ENCODE results near the gene USP3.
"Not testable (repeated sequence)": the region's sequence is repeated elsewhere in the genome, so short reads cannot be mapped to it uniquely, and the experiment has no call there.

Gene USP3

DNA sequence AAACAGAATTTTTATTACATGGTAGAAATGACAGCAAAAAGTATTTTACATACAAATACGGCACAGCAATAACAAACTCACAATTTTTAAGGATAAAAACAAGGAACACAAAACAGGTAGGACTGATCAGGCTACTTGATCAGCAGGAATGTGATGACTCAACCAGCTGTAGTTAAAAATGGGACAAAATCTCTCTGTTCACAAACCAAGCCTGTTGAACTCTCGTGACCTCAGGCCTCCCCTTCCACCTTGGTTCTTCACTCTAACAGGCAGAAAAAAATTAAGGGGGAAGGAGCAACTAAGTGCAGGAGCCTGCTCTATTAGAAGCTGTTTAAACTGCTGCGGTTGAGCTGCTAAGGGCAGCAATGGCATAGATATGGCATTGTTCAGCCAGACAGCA, 111.5 kb downstream of the USP3 start:
- no peak overlapping the region for H3K27ac ChIP-seq (ENCODE audit: insufficient read depth, low read length, poor library complexity, severe bottlenecking)
- no peaks in the 10 kb centered on the region for H3K9me3 ChIP-seq (ENCODE audit: control insufficient read depth, low read length)
- peaks cover 5% of the 10 kb centered on the region for H3K4me1 ChIP-seq (ENCODE audit: control insufficient read depth, insufficient read depth, low read length, poor library complexity, severe bottlenecking)
- no peak overlapping the region for H3K4me3 ChIP-seq (ENCODE audit: insufficient read depth, low read depth, low read length, poor library complexity, severe bottlenecking)
- H3K27me3 ChIP-seq (replicated peaks; ENCODE audit: control insufficient read depth, insufficient read depth, low read length, poor library complexity, severe bottlenecking): no peaks in the 10 kb centered on the region
- DNase-seq: no peak
- H3K36me3 ChIP-seq (ENCODE audit: control insufficient read depth, insufficient read depth, low read length): peaks cover 29% of the 10 kb centered on the region

- H3K9me3 ChIP-seq (ENCODE audit: control insufficient read depth, low read length); H3K4me3 ChIP-seq (ENCODE audit: insufficient read depth, low read depth, low read length, poor library complexity, severe bottlenecking); DNase-seq; H3K27me3 ChIP-seq (replicated peaks; ENCODE audit: control insufficient read depth, insufficient read depth, low read length, poor library complexity, severe bottlenecking); H3K4me1 ChIP-seq (ENCODE audit: control insufficient read depth, insufficient read depth, low read length, poor library complexity, severe bottlenecking); H3K27ac ChIP-seq (ENCODE audit: insufficient read depth, low read length, poor library complexity, severe bottlenecking): not testable (repeated sequence)
- peaks cover 26% of the 10 kb centered on the region for H3K36me3 ChIP-seq (ENCODE audit: control insufficient read depth, insufficient read depth, low read length)
Measured at GRCh38 chr15:63617147-63617546, 112.8 kb downstream of the USP3 start.

GRCh38 chr15:63617627-63618026, 113.2 kb downstream of the USP3 start:
- H3K4me3 ChIP-seq (ENCODE audit: insufficient read depth, low read depth, low read length, poor library complexity, severe bottlenecking); H3K4me1 ChIP-seq (ENCODE audit: control insufficient read depth, insufficient read depth, low read length, poor library complexity, severe bottlenecking); H3K9me3 ChIP-seq (ENCODE audit: control insufficient read depth, low read length); DNase-seq; H3K27ac ChIP-seq (ENCODE audit: insufficient read depth, low read length, poor library complexity, severe bottlenecking); H3K27me3 ChIP-seq (replicated peaks; ENCODE audit: control insufficient read depth, insufficient read depth, low read length, poor library complexity, severe bottlenecking): not testable (repeated sequence)
- peaks cover 29% of the 10 kb centered on the region for H3K36me3 ChIP-seq (ENCODE audit: control insufficient read depth, insufficient read depth, low read length)

GRCh38 chr15:63620760-63621159, 116.4 kb downstream of the USP3 start:
- H3K4me1 ChIP-seq (ENCODE audit: control insufficient read depth, insufficient read depth, low read length, poor library complexity, severe bottlenecking); H3K27me3 ChIP-seq (replicated peaks; ENCODE audit: control insufficient read depth, insufficient read depth, low read length, poor library complexity, severe bottlenecking); DNase-seq; H3K27ac ChIP-seq (ENCODE audit: insufficient read depth, low read length, poor library complexity, severe bottlenecking); H3K4me3 ChIP-seq (ENCODE audit: insufficient read depth, low read depth, low read length, poor library complexity, severe bottlenecking); H3K9me3 ChIP-seq (ENCODE audit: control insufficient read depth, low read length): not testable (repeated sequence)
- peaks cover 47% of the 10 kb centered on the region for H3K36me3 ChIP-seq (ENCODE audit: control insufficient read depth, insufficient read depth, low read length)

- Histone ChIP-seq H3K27ac (ENCODE audit: insufficient read depth, low read length, poor library complexity, severe bottlenecking) (no peak overlapping the region), H3K27me3 (replicated peaks; ENCODE audit: control insufficient read depth, insufficient read depth, low read length, poor library complexity, severe bottlenecking) (no peaks in the 10 kb centered on the region), H3K4me3 (ENCODE audit: insufficient read depth, low read depth, low read length, poor library complexity, severe bottlenecking) (no peak overlapping the region), H3K4me1 (ENCODE audit: control insufficient read depth, insufficient read depth, low read length, poor library complexity, severe bottlenecking) (no peaks in the 10 kb centered on the region), H3K9me3 (ENCODE audit: control insufficient read depth, low read length) (no peaks in the 10 kb centered on the region), H3K36me3 (ENCODE audit: control insufficient read depth, insufficient read depth, low read length) (peaks cover 64% of the 10 kb centered on the region)
- DNase-seq: no peak
Measured at GRCh38 chr15:63623232-63623969, 119.0 kb downstream of the USP3 start.

DNA sequence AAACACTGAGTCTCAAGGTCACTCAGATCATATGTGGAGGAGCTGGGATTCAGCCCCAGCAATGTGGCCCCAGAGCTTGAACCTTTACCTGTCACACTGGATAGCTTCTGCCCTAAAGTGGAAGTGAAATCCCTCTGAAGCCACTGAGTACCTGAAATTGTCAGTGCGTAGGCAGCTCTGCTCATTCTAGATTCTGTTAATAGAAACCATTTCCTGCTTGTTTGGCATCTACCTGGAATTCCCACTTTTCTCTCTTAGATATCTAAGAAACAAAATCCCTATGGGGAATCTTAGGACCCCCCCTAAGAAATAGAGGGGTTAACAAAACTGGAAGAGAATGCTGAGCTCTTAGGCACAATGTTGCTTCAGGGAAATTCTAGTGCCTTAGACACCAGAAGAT, 122.6 kb downstream of the USP3 start:
- H3K27me3 ChIP-seq (replicated peaks; ENCODE audit: control insufficient read depth, insufficient read depth, low read length, poor library complexity, severe bottlenecking): no peaks in the 10 kb centered on the region
- no peak overlapping the region for H3K27ac ChIP-seq (ENCODE audit: insufficient read depth, low read length, poor library complexity, severe bottlenecking)
- no peaks in the 10 kb centered on the region for H3K9me3 ChIP-seq (ENCODE audit: control insufficient read depth, low read length)
- no peak for DNase-seq
- no peaks in the 10 kb centered on the region for H3K4me1 ChIP-seq (ENCODE audit: control insufficient read depth, insufficient read depth, low read length, poor library complexity, severe bottlenecking)
- no peak overlapping the region for H3K4me3 ChIP-seq (ENCODE audit: insufficient read depth, low read depth, low read length, poor library complexity, severe bottlenecking)
- H3K36me3 ChIP-seq (ENCODE audit: control insufficient read depth, insufficient read depth, low read length): peaks cover 87% of the 10 kb centered on the region

DNA sequence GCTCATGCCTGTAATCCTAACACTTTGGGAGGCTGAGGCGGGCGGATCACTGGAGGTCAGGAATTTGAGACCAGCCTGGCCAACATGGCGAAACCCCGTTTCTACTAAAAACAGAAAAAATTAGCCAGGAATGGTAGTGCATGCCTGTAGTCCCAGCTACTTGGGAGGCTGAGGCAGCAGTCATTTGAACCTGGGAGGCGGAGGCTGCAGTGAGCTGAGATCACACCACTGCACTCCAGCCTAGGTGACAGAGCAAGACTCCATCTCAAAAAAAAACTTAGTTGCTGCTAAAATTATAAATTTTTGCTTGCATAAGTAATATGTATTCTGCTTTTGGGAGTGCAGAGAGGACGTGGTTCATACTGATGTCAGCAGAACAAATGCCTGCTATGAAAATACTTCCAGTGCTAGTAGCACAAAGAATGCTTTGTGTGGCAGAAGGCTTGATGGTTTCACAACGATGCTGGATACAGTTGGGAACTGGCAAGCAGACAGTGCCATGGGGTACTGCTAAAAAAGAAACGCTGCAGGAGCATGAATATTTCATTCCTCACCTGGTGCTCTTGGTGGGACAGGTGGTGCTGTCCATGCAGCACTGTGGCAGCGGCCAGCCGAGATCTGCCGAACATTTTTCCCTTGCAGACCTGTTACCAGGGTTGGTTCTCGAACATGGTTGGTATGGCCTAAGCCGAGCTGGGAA, 123.9 kb downstream of the USP3 start:
- peaks cover 86% of the 10 kb centered on the region for H3K36me3 ChIP-seq (ENCODE audit: control insufficient read depth, insufficient read depth, low read length)
- H3K4me1 ChIP-seq (ENCODE audit: control insufficient read depth, insufficient read depth, low read length, poor library complexity, severe bottlenecking): no peaks in the 10 kb centered on the region
- H3K27ac ChIP-seq (ENCODE audit: insufficient read depth, low read length, poor library complexity, severe bottlenecking): no peak overlapping the region
- no peaks in the 10 kb centered on the region for H3K27me3 ChIP-seq (replicated peaks; ENCODE audit: control insufficient read depth, insufficient read depth, low read length, poor library complexity, severe bottlenecking)
- DNase-seq: no peak
- H3K4me3 ChIP-seq (ENCODE audit: insufficient read depth, low read depth, low read length, poor library complexity, severe bottlenecking): no peak overlapping the region
- H3K9me3 ChIP-seq (ENCODE audit: control insufficient read depth, low read length): no peaks in the 10 kb centered on the region

DNA sequence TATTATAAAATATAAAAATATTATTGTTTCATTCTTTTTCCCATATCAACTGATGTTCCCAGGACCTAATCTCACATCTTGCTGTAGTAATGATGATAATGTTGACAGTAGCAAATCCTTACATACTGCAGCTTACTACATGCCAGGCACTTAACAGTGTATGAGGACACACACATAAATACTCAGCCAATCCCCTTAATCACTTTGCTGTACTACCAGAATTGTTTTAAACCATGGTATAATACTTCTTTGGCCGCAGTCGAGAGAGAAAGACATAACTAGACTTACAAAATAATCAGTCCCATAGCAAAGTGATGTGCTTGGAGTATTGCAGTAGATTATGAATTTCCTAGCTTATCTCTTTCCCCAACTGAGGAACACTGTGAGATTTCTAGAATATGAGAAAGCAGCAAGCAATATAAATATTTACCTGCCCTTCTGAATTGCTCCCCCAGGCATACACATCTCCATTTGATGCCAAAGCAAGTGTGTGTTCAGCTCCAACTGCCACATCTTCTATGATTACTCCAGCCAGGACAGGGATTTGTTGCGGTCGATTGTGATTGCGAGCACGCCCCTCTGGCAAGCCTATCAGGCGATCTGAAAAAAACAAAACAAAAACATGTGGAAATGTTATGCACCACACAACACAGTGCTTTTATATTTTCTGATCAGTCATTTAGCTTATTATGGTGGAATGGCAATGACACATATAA, 125.8 kb downstream of the USP3 start:
- H3K4me3 ChIP-seq (ENCODE audit: insufficient read depth, low read depth, low read length, poor library complexity, severe bottlenecking): no peak overlapping the region
- H3K9me3 ChIP-seq (ENCODE audit: control insufficient read depth, low read length): no peaks in the 10 kb centered on the region
- H3K36me3 ChIP-seq (ENCODE audit: control insufficient read depth, insufficient read depth, low read length): peaks cover 79% of the 10 kb centered on the region
- no peak overlapping the region for H3K27ac ChIP-seq (ENCODE audit: insufficient read depth, low read length, poor library complexity, severe bottlenecking)
- H3K4me1 ChIP-seq (ENCODE audit: control insufficient read depth, insufficient read depth, low read length, poor library complexity, severe bottlenecking): no peaks in the 10 kb centered on the region
- no peaks in the 10 kb centered on the region for H3K27me3 ChIP-seq (replicated peaks; ENCODE audit: control insufficient read depth, insufficient read depth, low read length, poor library complexity, severe bottlenecking)
- DNase-seq: no peak

- Histone ChIP-seq H3K4me1 (ENCODE audit: control insufficient read depth, insufficient read depth, low read length, poor library complexity, severe bottlenecking) (no peaks in the 10 kb centered on the region), H3K36me3 (ENCODE audit: control insufficient read depth, insufficient read depth, low read length) (peaks cover 74% of the 10 kb centered on the region), H3K27ac (ENCODE audit: insufficient read depth, low read length, poor library complexity, severe bottlenecking) (no peak overlapping the region), H3K4me3 (ENCODE audit: insufficient read depth, low read depth, low read length, poor library complexity, severe bottlenecking) (no peak overlapping the region), H3K27me3 (replicated peaks; ENCODE audit: control insufficient read depth, insufficient read depth, low read length, poor library complexity, severe bottlenecking) (no peaks in the 10 kb centered on the region), H3K9me3 (ENCODE audit: control insufficient read depth, low read length) (no peaks in the 10 kb centered on the region)
- no peak for DNase-seq
Measured at GRCh38 chr15:63633312-63633711, 128.9 kb downstream of the USP3 start.

GRCh38 chr15:63634154-63634553, 129.8 kb downstream of the USP3 start:
- no peaks in the 10 kb centered on the region for H3K4me1 ChIP-seq (ENCODE audit: control insufficient read depth, insufficient read depth, low read length, poor library complexity, severe bottlenecking)
- peaks cover 73% of the 10 kb centered on the region for H3K36me3 ChIP-seq (ENCODE audit: control insufficient read depth, insufficient read depth, low read length)
- H3K27ac ChIP-seq (ENCODE audit: insufficient read depth, low read length, poor library complexity, severe bottlenecking): no peak overlapping the region
- no peaks in the 10 kb centered on the region for H3K27me3 ChIP-seq (replicated peaks; ENCODE audit: control insufficient read depth, insufficient read depth, low read length, poor library complexity, severe bottlenecking)
- H3K4me3 ChIP-seq (ENCODE audit: insufficient read depth, low read depth, low read length, poor library complexity, severe bottlenecking): no peak overlapping the region
- DNase-seq: no peak
- H3K9me3 ChIP-seq (ENCODE audit: control insufficient read depth, low read length): no peaks in the 10 kb centered on the region
